Mononuclear cell (primary cell): ENCODE measurements around the gene NANOS2. TPM values are rescaled to one million over a fixed set of nuclear protein-coding genes. Genes with fewer than 3 reads are reported as not detected.

Experiments
- H3K27me3 ChIP-seq: 2 replicates; pipeline ENCODE4 v1.6.0; 2011; ENCODE audit warnings: low read length, control low read depth; ENCODE audit not compliant: insufficient read depth
- H3K4me1 ChIP-seq: 2 replicates; pipeline ENCODE4 v1.5.1; 2011; ENCODE audit warnings: mild to moderate bottlenecking, low read length, control low read depth; ENCODE audit not compliant: insufficient read depth
- H3K4me3 ChIP-seq: 2 replicates; pipeline ENCODE4 v1.5.1; 2011; ENCODE audit warnings: mild to moderate bottlenecking, low read length, moderate library complexity
- H3K9me3 ChIP-seq: 2 replicates; pipeline ENCODE4 v1.5.1; 2011; ENCODE audit warnings: low read depth, mild to moderate bottlenecking, control low read depth, low read length
- total RNA-seq: library from RNA; depleted of rRNA; stranded (reverse); fragments of >200 nt; gene quantifications from one replicate; pipeline ENCODE4 v1.2.3, GENCODE V29; 2012

The NANOS2 gene
- total RNA-seq, 1 donor, result not detected

GRCh38 chr19:45889210-45889885 lies 25.2 kb downstream of the NANOS2 start:
- Histone ChIP-seq H3K9me3 (no peaks in the 10 kb centered on the region), H3K27me3 (no peaks in the 10 kb centered on the region), H3K4me1 (peaks cover 18% of the 10 kb centered on the region), H3K4me3 (no peak overlapping the region)

GRCh38 chr19:45887200-45887710 lies 27.3 kb downstream of the NANOS2 start:
- Histone ChIP-seq H3K9me3 (no peaks in the 10 kb centered on the region), H3K4me3 (peak overlapping the region; percentile 65), H3K4me1 (peaks cover 35% of the 10 kb centered on the region), H3K27me3 (no peaks in the 10 kb centered on the region)

- Histone ChIP-seq H3K4me3 (peak overlapping the region; percentile 65), H3K4me1 (peaks cover 35% of the 10 kb centered on the region), H3K27me3 (no peaks in the 10 kb centered on the region), H3K9me3 (no peaks in the 10 kb centered on the region)
Measured at GRCh38 chr19:45886427-45887199, 28.0 kb downstream of the NANOS2 start.

- H3K27me3 ChIP-seq, result no peaks in the 10 kb centered on the region
- peak within 1 kb of the TSS; percentile 65 for H3K4me3 ChIP-seq
- H3K4me1 ChIP-seq, result peaks cover 35% of the 10 kb centered on the region
- H3K9me3 ChIP-seq, result no peaks in the 10 kb centered on the region
Measured at GRCh38 chr19:45885556-45886426, 28.8 kb downstream of the NANOS2 start, which contains the start of gene IRF2BP1. TSS of gene IRF2BP1 (minus strand) at chr19:45886141. CDS start at chr19:45885774, 367 bp downstream.

GRCh38 chr19:45884682-45885555 lies 29.7 kb downstream of the NANOS2 start:
- Histone ChIP-seq H3K4me3 (peak overlapping the region; percentile 65), H3K4me1 (peaks cover 35% of the 10 kb centered on the region), H3K9me3 (no peaks in the 10 kb centered on the region), H3K27me3 (no peaks in the 10 kb centered on the region)

GRCh38 chr19:45883881-45884681 lies 30.5 kb downstream of the NANOS2 start:
- H3K4me3 ChIP-seq, result no peak overlapping the region
- no peaks in the 10 kb centered on the region for H3K27me3 ChIP-seq
- peaks cover 35% of the 10 kb centered on the region for H3K4me1 ChIP-seq
- no peaks in the 10 kb centered on the region for H3K9me3 ChIP-seq

- no peaks in the 10 kb centered on the region for H3K27me3 ChIP-seq
- no peaks in the 10 kb centered on the region for H3K9me3 ChIP-seq
- no peak overlapping the region for H3K4me3 ChIP-seq
- peaks cover 35% of the 10 kb centered on the region for H3K4me1 ChIP-seq
Measured at GRCh38 chr19:45883586-45883880, 31.0 kb downstream of the NANOS2 start.

- Histone ChIP-seq H3K27me3 (no peaks in the 10 kb centered on the region), H3K4me3 (peak overlapping the region; percentile 15), H3K9me3 (no peaks in the 10 kb centered on the region), H3K4me1 (peaks cover 35% of the 10 kb centered on the region)
Measured at GRCh38 chr19:45882652-45883585, 31.7 kb downstream of the NANOS2 start.

- H3K4me1 ChIP-seq, result peaks cover 33% of the 10 kb centered on the region
- H3K4me3 ChIP-seq, result no peak overlapping the region
- no peaks in the 10 kb centered on the region for H3K9me3 ChIP-seq
- H3K27me3 ChIP-seq, result peaks cover 3% of the 10 kb centered on the region
Measured at GRCh38 chr19:45881909-45882528, 32.6 kb downstream of the NANOS2 start.

GRCh38 chr19:45881082-45881908 lies 33.3 kb downstream of the NANOS2 start:
- peaks cover 33% of the 10 kb centered on the region for H3K4me1 ChIP-seq
- no peak overlapping the region for H3K4me3 ChIP-seq
- peaks cover 6% of the 10 kb centered on the region for H3K27me3 ChIP-seq
- H3K9me3 ChIP-seq, result no peaks in the 10 kb centered on the region

GRCh38 chr19:45879971-45880370 lies 34.6 kb downstream of the NANOS2 start:
- Histone ChIP-seq H3K9me3 (no peaks in the 10 kb centered on the region), H3K4me1 (peaks cover 28% of the 10 kb centered on the region), H3K27me3 (peaks cover 14% of the 10 kb centered on the region), H3K4me3 (no peak overlapping the region)

GRCh38 chr19:45879055-45879454 lies 35.5 kb downstream of the NANOS2 start:
- H3K4me1 ChIP-seq, result peaks cover 18% of the 10 kb centered on the region
- H3K4me3 ChIP-seq, result no peak overlapping the region
- peaks cover 14% of the 10 kb centered on the region for H3K27me3 ChIP-seq
- H3K9me3 ChIP-seq, result no peaks in the 10 kb centered on the region
